Measurements from ENCODE around the gene CPD.
"Not testable (repeated sequence)": the region's sequence is repeated elsewhere in the genome, so short reads cannot be mapped to it uniquely, and the experiment has no call there.

The CPD gene

DNA sequence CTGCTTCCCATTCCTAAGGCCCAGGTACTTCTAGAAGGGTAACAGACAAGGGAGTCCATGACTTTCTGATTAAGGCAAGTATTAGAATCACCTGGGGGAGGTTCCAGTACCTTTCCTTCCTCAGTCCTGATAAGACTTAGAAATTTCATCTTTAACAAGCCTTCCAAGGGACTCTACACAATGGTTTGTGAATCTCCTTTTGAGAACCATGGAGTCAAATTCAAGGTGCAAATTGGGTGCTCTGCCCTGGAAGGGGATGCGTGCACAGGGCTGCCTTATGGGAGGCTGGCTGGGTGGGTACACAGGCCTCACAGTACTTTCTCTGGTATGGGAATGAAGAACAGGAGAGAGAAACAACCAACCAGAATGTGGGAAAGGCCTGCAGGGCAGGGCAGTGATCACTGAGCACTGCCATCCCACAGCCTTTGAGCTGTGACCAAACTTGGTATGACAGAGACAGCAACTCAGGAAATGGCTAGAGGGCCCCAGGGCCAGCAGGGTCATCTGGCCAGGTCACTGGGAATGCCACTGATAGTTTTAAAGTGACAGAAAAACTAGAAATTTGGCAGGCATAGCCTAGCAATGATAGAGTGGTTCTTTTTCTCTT lies 41.2 kb upstream of the CPD start:
- no peak for DNase-seq (ENCODE audit: low spot score)
- ChIA-PET POLR2A (ENCODE audit: low non-redundant PET) (no interaction called here), CTCF (interaction anchor here (0.7 to 2.4 kb wide), 3 partner anchors 10 to 232 kb away, joined by 3 to 11 read pairs (median 3); no protein-coding TSS in a partner anchor)
- no peak overlapping the region for H3K27ac ChIP-seq
- TF ChIP-seq, protein P1, sequence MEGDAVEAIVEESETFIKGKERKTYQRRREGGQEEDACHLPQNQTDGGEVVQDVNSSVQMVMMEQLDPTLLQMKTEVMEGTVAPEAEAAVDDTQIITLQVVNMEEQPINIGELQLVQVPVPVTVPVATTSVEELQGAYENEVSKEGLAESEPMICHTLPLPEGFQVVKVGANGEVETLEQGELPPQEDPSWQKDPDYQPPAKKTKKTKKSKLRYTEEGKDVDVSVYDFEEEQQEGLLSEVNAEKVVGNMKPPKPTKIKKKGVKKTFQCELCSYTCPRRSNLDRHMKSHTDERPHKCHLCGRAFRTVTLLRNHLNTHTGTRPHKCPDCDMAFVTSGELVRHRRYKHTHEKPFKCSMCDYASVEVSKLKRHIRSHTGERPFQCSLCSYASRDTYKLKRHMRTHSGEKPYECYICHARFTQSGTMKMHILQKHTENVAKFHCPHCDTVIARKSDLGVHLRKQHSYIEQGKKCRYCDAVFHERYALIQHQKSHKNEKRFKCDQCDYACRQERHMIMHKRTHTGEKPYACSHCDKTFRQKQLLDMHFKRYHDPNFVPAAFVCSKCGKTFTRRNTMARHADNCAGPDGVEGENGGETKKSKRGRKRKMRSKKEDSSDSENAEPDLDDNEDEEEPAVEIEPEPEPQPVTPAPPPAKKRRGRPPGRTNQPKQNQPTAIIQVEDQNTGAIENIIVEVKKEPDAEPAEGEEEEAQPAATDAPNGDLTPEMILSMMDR (conservative IDR thresholded peaks at IDR 0.05; ENCODE audit: low read depth), result no peak

DNA sequence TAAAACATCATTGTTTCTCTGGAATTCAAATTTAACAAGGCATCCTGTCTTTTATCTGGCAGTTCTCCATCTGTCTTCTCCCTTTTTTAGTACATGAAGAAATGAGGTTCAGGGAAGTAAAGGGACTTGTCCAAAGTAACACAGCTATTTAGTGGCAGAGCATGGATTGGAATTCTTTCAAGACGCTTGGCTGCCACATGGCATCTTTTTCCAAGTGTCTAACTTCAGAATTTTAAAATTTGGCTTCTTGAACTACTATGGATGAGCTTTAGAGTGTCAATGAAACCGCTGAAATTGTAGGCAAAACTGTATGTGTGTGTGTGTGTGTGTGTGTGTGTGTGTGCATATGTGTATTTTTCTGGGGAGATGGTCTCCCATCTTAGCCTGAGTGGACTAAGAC lies 39.6 kb upstream of the CPD start:
- no peak for DNase-seq (ENCODE audit: low spot score)
- TF ChIP-seq, protein P1 (conservative IDR thresholded peaks at IDR 0.05; ENCODE audit: low read depth), result no peak
- CTCF ChIA-PET, result interaction anchor here (0.7 to 1.3 kb wide), 3 partner anchors 14 to 511 kb away, joined by 3 read pairs; no protein-coding TSS in a partner anchor
- no peak overlapping the region for H3K27ac ChIP-seq
- POLR2A ChIA-PET (ENCODE audit: low non-redundant PET), result no interaction called here

DNA sequence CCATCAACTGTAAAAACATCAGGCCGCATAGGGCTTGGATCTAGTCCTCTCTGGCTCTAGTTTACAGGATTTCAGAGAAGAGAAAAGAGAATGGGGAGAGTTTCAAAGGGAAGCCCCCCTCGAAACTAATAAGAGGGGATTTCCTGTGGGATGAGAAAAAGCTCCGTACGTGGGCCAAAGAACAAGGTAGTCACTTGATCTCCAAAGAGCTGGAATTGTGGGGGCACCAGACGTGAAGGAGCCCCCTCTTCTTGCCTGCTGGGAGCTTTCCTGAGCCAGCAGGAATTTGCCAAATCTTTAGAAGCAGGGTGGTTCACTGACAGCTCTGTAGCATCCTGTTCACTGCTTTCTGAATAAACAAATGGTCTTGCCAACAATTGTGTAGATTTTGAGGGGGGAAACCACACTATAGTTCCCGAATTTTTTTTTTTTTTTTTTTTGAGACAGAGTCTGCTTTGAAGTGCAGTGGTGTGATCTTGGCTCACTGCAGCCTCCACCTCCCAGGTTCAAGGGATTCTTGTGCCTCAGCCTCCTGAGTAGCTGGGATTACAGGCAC lies 37.8 kb upstream of the CPD start:
- ChIA-PET POLR2A (ENCODE audit: low non-redundant PET) (no interaction called here), CTCF (interaction anchor here (0.5 to 1.6 kb wide), 10 partner anchors 9 to 1025 kb away, joined by 3 to 7 read pairs (median 4); partner anchors contain the start of gene GOSR1)
- TF ChIP-seq, protein P1 (conservative IDR thresholded peaks at IDR 0.05; ENCODE audit: low read depth), result no peak
- DNase-seq (ENCODE audit: low spot score), result no peak
- H3K27ac ChIP-seq, result no peak overlapping the region

DNA sequence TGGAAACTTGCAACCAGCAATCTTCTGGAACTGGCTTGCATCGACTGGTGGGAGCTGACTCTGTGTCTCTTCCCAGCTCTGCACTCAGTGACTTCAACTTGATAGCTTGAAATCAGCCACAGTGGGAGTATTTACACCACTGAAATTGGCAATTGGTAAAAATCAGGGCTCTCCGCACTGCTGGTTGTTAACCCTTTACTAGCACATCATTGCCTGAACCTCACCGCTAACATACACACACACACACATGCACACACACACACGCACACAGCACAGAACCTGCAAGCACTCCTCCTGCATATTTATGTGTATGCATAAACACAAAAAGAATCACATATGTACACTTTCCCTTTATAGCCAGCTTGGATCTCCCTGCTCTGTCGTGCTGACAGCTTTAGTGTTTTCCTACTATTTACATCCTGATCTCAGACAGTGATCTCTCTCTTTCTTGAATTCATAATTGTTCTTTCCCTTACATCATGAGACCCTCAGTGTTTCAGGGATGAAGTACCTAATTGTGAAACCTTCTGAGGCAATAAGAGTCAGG lies 37.0 kb upstream of the CPD start:
- TF ChIP-seq, protein P1 (conservative IDR thresholded peaks at IDR 0.05; ENCODE audit: low read depth), result no peak
- no peak for DNase-seq (ENCODE audit: low spot score)
- ChIA-PET CTCF (interaction anchor here (0.6 to 1.6 kb wide), 3 partner anchors 8 to 238 kb away, joined by 3 to 7 read pairs (median 4); no protein-coding TSS in a partner anchor), POLR2A (ENCODE audit: low non-redundant PET) (no interaction called here)
- H3K27ac ChIP-seq, result no peak overlapping the region

DNA sequence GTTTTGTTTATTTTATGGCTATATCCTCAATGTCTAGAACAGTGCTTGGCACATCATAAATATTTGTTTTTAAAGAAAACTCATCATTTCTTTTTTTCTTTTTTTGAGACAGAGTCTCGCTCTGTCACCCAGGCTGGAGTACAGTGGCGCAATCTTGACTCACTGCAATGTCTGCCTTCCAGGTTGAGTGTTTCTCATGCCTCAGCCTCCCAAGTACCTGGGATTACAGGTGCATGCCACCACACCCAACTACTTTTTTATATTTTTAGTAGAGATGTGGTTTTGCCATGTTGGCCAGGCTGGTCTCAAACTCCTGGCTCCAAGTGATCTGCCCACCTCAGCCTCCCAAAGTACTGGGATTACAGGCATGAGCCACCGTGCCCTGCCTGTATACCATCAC lies 35.5 kb upstream of the CPD start:
- CTCF ChIA-PET; DNase-seq (ENCODE audit: low spot score); POLR2A ChIA-PET (ENCODE audit: low non-redundant PET); H3K27ac ChIP-seq: not testable (repeated sequence)

DNA sequence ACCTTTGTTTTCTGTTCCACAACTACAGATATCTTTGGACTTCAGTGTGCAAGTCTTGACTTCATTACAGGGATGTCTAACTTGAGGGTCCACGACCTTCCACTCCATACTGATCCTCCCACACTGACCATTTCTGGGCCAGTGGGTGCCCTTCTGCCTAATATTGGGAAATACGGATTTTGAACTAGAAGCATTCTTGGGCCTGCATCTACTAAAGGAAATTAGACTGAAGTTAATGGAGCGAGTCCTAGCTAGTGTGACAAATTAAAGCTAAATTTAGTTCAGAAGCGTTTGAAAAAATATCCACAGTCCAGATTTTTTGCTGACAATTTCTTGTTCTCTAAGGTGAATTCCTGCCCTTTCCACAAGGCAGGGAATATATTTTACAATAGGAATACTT lies 34.9 kb upstream of the CPD start:
- no peak overlapping the region for H3K27ac ChIP-seq
- DNase-seq (ENCODE audit: low spot score), result no peak
- ChIA-PET CTCF (no interaction called here), POLR2A (ENCODE audit: low non-redundant PET) (no interaction called here)
- TF ChIP-seq, protein P1 (conservative IDR thresholded peaks at IDR 0.05; ENCODE audit: low read depth), result no peak

Data from RWPE1 (cell line).